Activated naive CD4-positive, alpha-beta T cell treated with anti-CD3 and anti-CD28 coated beads for 36 hours (primary cell): Measurements from ENCODE around the gene DSCAML1. TPM values are rescaled to one million over a fixed set of nuclear protein-coding genes. Genes with fewer than 3 reads are reported as not detected.

Experiments used
- CTCF ChIA-PET: fragments of 350-600 bp; sonication (Branson Sonifier 250); formaldehyde crosslinking; loops from one replicate; lab custom pipeline; 2021; ENCODE audit warnings: antibody characterized with exemption; lab: Charles Lee
- DNase-seq: peaks from one replicate; pipeline ENCODE4 v3.0.0-alpha.2; 2020
- H3K27ac Mint-ChIP-seq: one replicate; pipeline ENCODE4 v1.8.0; 2021; ENCODE audit warnings: mild to moderate bottlenecking, mixed read lengths
- H3K27me3 Mint-ChIP-seq: one replicate; pipeline ENCODE4 v1.8.0; 2021; ENCODE audit warnings: low read depth, mixed read lengths
- H3K36me3 Mint-ChIP-seq: one replicate; pipeline ENCODE4 v1.8.0; 2021; ENCODE audit warnings: low read depth, mixed read lengths
- H3K4me1 Mint-ChIP-seq: one replicate; pipeline ENCODE4 v1.8.0; 2021; ENCODE audit warnings: low read depth, mixed read lengths
- H3K4me3 Mint-ChIP-seq: one replicate; pipeline ENCODE4 v1.8.0; 2021; ENCODE audit warnings: mild to moderate bottlenecking, moderate library complexity, mixed read lengths
- H3K9me3 Mint-ChIP-seq: one replicate; pipeline ENCODE4 v1.8.0; 2021; ENCODE audit warnings: mixed read lengths
- intact Hi-C: fragments of 100-400 bp; cut with micrococcal nuclease; formaldehyde crosslinking; loops from one replicate; pipeline ENCODE4 v1.15.1; 2023
- total RNA-seq, 2 experiments: library from RNA; stranded (reverse); gene quantifications; one replicate each; pipeline ENCODE4 v1.2.3, GENCODE V29; 2021

DSCAML1 gene
- total RNA-seq, 2 experiments from 2014 or later, result 0.17 to 0.30 TPM

- no peaks in the 10 kb centered on the region for H3K9me3 Mint-ChIP-seq
- H3K27ac Mint-ChIP-seq, result no peak overlapping the region
- no peak overlapping the region for H3K4me3 Mint-ChIP-seq
- no peaks in the 10 kb centered on the region for H3K27me3 Mint-ChIP-seq
- DNase-seq, result no peak
- H3K36me3 Mint-ChIP-seq, result no peaks in the 10 kb centered on the region
- no peaks in the 10 kb centered on the region for H3K4me1 Mint-ChIP-seq
- intact Hi-C loops, result no loop called here
- CTCF ChIA-PET, result no interaction called here
Measured at GRCh38 chr11:117513666-117514065, 283.4 kb downstream of the DSCAML1 start.

GRCh38 chr11:117511931-117512539 is 285.0 kb downstream of the DSCAML1 start:
- no peak overlapping the region for H3K27ac Mint-ChIP-seq

GRCh38 chr11:117511483-117511930 is 285.5 kb downstream of the DSCAML1 start:
- Mint-ChIP-seq H3K36me3 (no peaks in the 10 kb centered on the region), H3K4me1 (no peaks in the 10 kb centered on the region), H3K9me3 (no peaks in the 10 kb centered on the region), H3K27ac (no peak overlapping the region), H3K4me3 (no peak overlapping the region), H3K27me3 (no peaks in the 10 kb centered on the region)
- intact Hi-C loops, result no loop called here
- DNase-seq, result no peak
- CTCF ChIA-PET, result interaction anchor here (2.2 kb wide), 1 partner anchor 85 kb away, joined by 7 read pairs; no protein-coding TSS in a partner anchor

More at GRCh38 chr11:117511931-117512539, 285.0 kb downstream of the DSCAML1 start:
- Mint-ChIP-seq H3K4me1 (no peaks in the 10 kb centered on the region), H3K27me3 (no peaks in the 10 kb centered on the region), H3K4me3 (no peak overlapping the region), H3K36me3 (no peaks in the 10 kb centered on the region), H3K9me3 (no peaks in the 10 kb centered on the region)
- intact Hi-C loops, result no loop called here
- no peak for DNase-seq
- CTCF ChIA-PET, result interaction anchor here (2.2 kb wide), 1 partner anchor 86 kb away, joined by 7 read pairs; no protein-coding TSS in a partner anchor

- Mint-ChIP-seq H3K27me3 (no peaks in the 10 kb centered on the region), H3K9me3 (no peaks in the 10 kb centered on the region), H3K36me3 (no peaks in the 10 kb centered on the region), H3K4me3 (no peak overlapping the region), H3K27ac (no peak overlapping the region), H3K4me1 (no peaks in the 10 kb centered on the region)
- intact Hi-C loops, result no loop called here
- CTCF ChIA-PET, result no interaction called here
- DNase-seq, result no peak
Measured at GRCh38 chr11:117510646-117511045, 286.4 kb downstream of the DSCAML1 start.

- Mint-ChIP-seq H3K4me3 (no peak overlapping the region), H3K36me3 (no peaks in the 10 kb centered on the region), H3K9me3 (no peaks in the 10 kb centered on the region), H3K27me3 (no peaks in the 10 kb centered on the region), H3K27ac (no peak overlapping the region), H3K4me1 (no peaks in the 10 kb centered on the region)
- DNase-seq, result no peak
- CTCF ChIA-PET, result interaction anchor here (1.9 kb wide), 1 partner anchor 84 kb away, joined by 7 read pairs; no protein-coding TSS in a partner anchor
- intact Hi-C loops, result no loop called here
Measured at GRCh38 chr11:117509543-117509942, 287.5 kb downstream of the DSCAML1 start.

- Mint-ChIP-seq H3K27ac (no peak overlapping the region), H3K9me3 (no peaks in the 10 kb centered on the region), H3K4me1 (no peaks in the 10 kb centered on the region), H3K4me3 (no peak overlapping the region), H3K36me3 (no peaks in the 10 kb centered on the region), H3K27me3 (no peaks in the 10 kb centered on the region)
- intact Hi-C loops, result no loop called here
- CTCF ChIA-PET, result no interaction called here
- no peak for DNase-seq
Measured at GRCh38 chr11:117506971-117507370, 290.0 kb downstream of the DSCAML1 start.

GRCh38 chr11:117505285-117505970 is 291.6 kb downstream of the DSCAML1 start:
- CTCF ChIA-PET, result interaction anchor here (0.7 kb wide), 1 partner anchor 113 kb away, joined by 3 read pairs; no protein-coding TSS in a partner anchor
- Mint-ChIP-seq H3K36me3 (no peaks in the 10 kb centered on the region), H3K27me3 (no peaks in the 10 kb centered on the region), H3K27ac (no peak overlapping the region), H3K4me3 (no peak overlapping the region), H3K4me1 (no peaks in the 10 kb centered on the region), H3K9me3 (no peaks in the 10 kb centered on the region)
- DNase-seq, result no peak
- intact Hi-C loops, result no loop called here

GRCh38 chr11:117502779-117503100 is 294.3 kb downstream of the DSCAML1 start:
- CTCF ChIA-PET, result no interaction called here

GRCh38 chr11:117502015-117502778 is 294.8 kb downstream of the DSCAML1 start:
- no peak for DNase-seq
- no peaks in the 10 kb centered on the region for H3K9me3 Mint-ChIP-seq
- intact Hi-C loops, result no loop called here
- H3K27ac Mint-ChIP-seq, result no peak overlapping the region
- CTCF ChIA-PET, result no interaction called here
- H3K4me1 Mint-ChIP-seq, result no peaks in the 10 kb centered on the region
- no peak overlapping the region for H3K4me3 Mint-ChIP-seq
- no peaks in the 10 kb centered on the region for H3K36me3 Mint-ChIP-seq
- H3K27me3 Mint-ChIP-seq, result no peaks in the 10 kb centered on the region

More at GRCh38 chr11:117502779-117503100, 294.3 kb downstream of the DSCAML1 start:
- Mint-ChIP-seq H3K27me3 (no peaks in the 10 kb centered on the region), H3K27ac (no peak overlapping the region), H3K4me1 (no peaks in the 10 kb centered on the region), H3K36me3 (no peaks in the 10 kb centered on the region), H3K4me3 (no peak overlapping the region), H3K9me3 (no peaks in the 10 kb centered on the region)
- DNase-seq, result no peak
- intact Hi-C loops, result no loop called here

GRCh38 chr11:117501237-117501898 is 295.6 kb downstream of the DSCAML1 start:
- Mint-ChIP-seq H3K4me1 (no peaks in the 10 kb centered on the region), H3K27ac (no peak overlapping the region), H3K4me3 (no peak overlapping the region)

GRCh38 chr11:117498791-117499190 is 298.2 kb downstream of the DSCAML1 start:
- H3K36me3 Mint-ChIP-seq, result no peaks in the 10 kb centered on the region
- intact Hi-C loops, result no loop called here
- no peaks in the 10 kb centered on the region for H3K4me1 Mint-ChIP-seq
- H3K9me3 Mint-ChIP-seq, result no peaks in the 10 kb centered on the region
- H3K4me3 Mint-ChIP-seq, result no peak overlapping the region
- DNase-seq, result no peak
- CTCF ChIA-PET, result no interaction called here
- peaks cover 2% of the 10 kb centered on the region for H3K27me3 Mint-ChIP-seq
- no peak overlapping the region for H3K27ac Mint-ChIP-seq

More at GRCh38 chr11:117501237-117501898, 295.6 kb downstream of the DSCAML1 start:
- no peaks in the 10 kb centered on the region for H3K9me3 Mint-ChIP-seq
- no peak for DNase-seq
- CTCF ChIA-PET, result no interaction called here
- H3K36me3 Mint-ChIP-seq, result no peaks in the 10 kb centered on the region
- no peaks in the 10 kb centered on the region for H3K27me3 Mint-ChIP-seq
- intact Hi-C loops, result no loop called here
